HCT116 (cell line): ENCODE data around the gene C1orf116.

Experiments
- CEBPB ChIP-seq: IDR thresholded peaks from 2 replicates; pipeline ENCODE4 v1.6.1; 2012; ENCODE audit warnings: low read depth
- EZH2 ChIP-seq: fragments of 200-600 bp; sonication (generic); IDR thresholded peaks from 2 replicates; pipeline ENCODE4 v1.6.1; 2017; ENCODE audit warnings: antibody characterized with exemption, mixed run types
- EZH2phosphoT487 ChIP-seq: fragments of 200-600 bp; IDR thresholded peaks from 2 replicates; pipeline ENCODE4 v1.6.1; 2018; ENCODE audit warnings: antibody characterized with exemption, borderline replicate concordance
- JUND ChIP-seq: IDR thresholded peaks from 2 replicates; pipeline ENCODE4 v1.6.1; 2012
- POLR2A ChIP-seq: IDR thresholded peaks from 2 replicates; pipeline ENCODE4 v1.7.0; 2011; ENCODE audit warnings: borderline replicate concordance; ENCODE audit not compliant: insufficient read depth, insufficient read length; ENCODE audit errors: extremely low read depth
- POLR2AphosphoS5 ChIP-seq: IDR thresholded peaks from 2 replicates; pipeline ENCODE4 v1.6.1; 2011; ENCODE audit warnings: mild to moderate bottlenecking, low read depth, low read length, moderate library complexity
- RAD21 ChIP-seq: IDR thresholded peaks from 2 replicates; pipeline ENCODE4 v1.6.1; 2012; ENCODE audit warnings: low read depth, mild to moderate bottlenecking
- REST ChIP-seq: IDR thresholded peaks from 2 replicates; pipeline ENCODE4 v1.6.1; 2012; ENCODE audit warnings: low read depth
- SP1 ChIP-seq: IDR thresholded peaks from 2 replicates; pipeline ENCODE4 v1.6.1; 2012; ENCODE audit warnings: low read depth
- YY1 ChIP-seq: IDR thresholded peaks from 2 replicates; pipeline ENCODE4 v1.6.1; 2011; ENCODE audit warnings: low read length, low read depth, moderate library complexity, mild to moderate bottlenecking; ENCODE audit not compliant: insufficient replicate concordance; ENCODE audit errors: extremely low read depth
- ZNF274 ChIP-seq: fragments of 200-500 bp; sonication (Bioruptor generic); IDR thresholded peaks from 2 replicates; pipeline ENCODE4 v1.6.1; 2014; ENCODE audit warnings: mild to moderate bottlenecking, low read depth, low read length, inconsistent platforms
- TF ChIP-seq, protein P1 (sequence below), 3 experiments: fragments of 200-600 bp in 1 of 3; sonication (generic) in 1 of 3; IDR thresholded peaks in 2 of 3; conservative IDR thresholded peaks in 1 of 3; 2 replicates each; pipeline ENCODE4 v1.5.1; 2012 to 2017; ENCODE audit warnings: low read depth in 2 of 3, low read length in 2 of 3, antibody characterized with exemption in 1 of 3, borderline replicate concordance in 1 of 3, control low read depth in 1 of 3, mild to moderate bottlenecking in 1 of 3, mixed read lengths in 1 of 3, mixed run types in 1 of 3, moderate library complexity in 1 of 3; ENCODE audit not compliant: insufficient read depth in 1 of 3
- TF ChIP-seq, protein P2 (sequence below): IDR thresholded peaks from 2 replicates; pipeline ENCODE4 v1.6.1; 2012

- TF ChIP-seq, protein P1, sequence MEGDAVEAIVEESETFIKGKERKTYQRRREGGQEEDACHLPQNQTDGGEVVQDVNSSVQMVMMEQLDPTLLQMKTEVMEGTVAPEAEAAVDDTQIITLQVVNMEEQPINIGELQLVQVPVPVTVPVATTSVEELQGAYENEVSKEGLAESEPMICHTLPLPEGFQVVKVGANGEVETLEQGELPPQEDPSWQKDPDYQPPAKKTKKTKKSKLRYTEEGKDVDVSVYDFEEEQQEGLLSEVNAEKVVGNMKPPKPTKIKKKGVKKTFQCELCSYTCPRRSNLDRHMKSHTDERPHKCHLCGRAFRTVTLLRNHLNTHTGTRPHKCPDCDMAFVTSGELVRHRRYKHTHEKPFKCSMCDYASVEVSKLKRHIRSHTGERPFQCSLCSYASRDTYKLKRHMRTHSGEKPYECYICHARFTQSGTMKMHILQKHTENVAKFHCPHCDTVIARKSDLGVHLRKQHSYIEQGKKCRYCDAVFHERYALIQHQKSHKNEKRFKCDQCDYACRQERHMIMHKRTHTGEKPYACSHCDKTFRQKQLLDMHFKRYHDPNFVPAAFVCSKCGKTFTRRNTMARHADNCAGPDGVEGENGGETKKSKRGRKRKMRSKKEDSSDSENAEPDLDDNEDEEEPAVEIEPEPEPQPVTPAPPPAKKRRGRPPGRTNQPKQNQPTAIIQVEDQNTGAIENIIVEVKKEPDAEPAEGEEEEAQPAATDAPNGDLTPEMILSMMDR (IDR thresholded peaks at IDR 0.05 in 2 of 3, conservative IDR thresholded peaks at IDR 0.05 in 1 of 3; ENCODE audit: borderline replicate concordance in 1 of 3, insufficient read depth in 1 of 3, low read depth in 2 of 3, low read length in 2 of 3) = no peak
- TF ChIP-seq POLR2A (no peak), RAD21 (no peak), EZH2phosphoT487 (no peak), YY1 (no peak), POLR2AphosphoS5 (no peak), ZNF274 (no peak), REST (no peak), EZH2 (no peak), JUND (no peak), CEBPB (no peak), SP1 (no peak)
- TF ChIP-seq, protein P2, sequence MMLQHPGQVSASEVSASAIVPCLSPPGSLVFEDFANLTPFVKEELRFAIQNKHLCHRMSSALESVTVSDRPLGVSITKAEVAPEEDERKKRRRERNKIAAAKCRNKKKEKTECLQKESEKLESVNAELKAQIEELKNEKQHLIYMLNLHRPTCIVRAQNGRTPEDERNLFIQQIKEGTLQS = no peak
These were observed 22.6 kb downstream of the C1orf116 start for GRCh38 chr1:207009945-207010344.
